Epidermal melanocyte (primary cell): ENCODE data around the gene STK26.
"Not testable (repeated sequence)": the region's sequence is repeated elsewhere in the genome, so short reads cannot be mapped to it uniquely, and the experiment has no call there.

Experiments used
- DNase-seq: peaks from one replicate; pipeline ENCODE4 v3.0.0; 2011; ENCODE audit warnings: low spot score; ENCODE audit not compliant: insufficient read length

Gene STK26

DNA sequence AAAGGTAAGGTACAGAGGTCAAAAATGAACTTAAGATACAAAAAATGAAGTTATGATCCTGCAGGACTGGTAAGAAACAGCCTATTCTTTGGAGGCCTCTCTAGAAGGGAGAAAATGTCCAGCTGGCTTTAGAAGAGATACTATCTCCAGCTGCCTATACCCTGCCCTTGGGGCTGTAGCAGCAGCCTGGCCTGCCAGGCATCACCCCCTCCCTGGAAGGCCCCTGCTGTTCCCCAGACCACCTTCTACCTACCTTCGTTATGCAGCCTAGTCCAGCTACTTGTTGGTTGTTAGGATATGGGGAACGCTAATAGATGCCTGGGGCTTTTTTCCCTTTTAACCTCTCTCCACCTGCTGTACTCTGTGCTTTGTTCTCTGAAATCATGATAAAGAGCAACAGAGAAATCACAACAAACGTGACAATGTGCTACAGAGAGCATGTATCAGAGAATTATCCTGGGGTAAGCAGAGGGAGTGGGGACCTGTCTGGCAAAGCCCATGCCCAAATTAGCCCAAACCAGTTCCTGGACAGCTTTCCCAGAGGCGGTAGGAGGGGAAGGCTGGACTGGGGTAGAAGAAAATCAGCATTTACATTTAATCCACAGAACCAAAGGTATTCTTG, 70.2 kb downstream of the STK26 start:
- no peak for DNase-seq

DNA sequence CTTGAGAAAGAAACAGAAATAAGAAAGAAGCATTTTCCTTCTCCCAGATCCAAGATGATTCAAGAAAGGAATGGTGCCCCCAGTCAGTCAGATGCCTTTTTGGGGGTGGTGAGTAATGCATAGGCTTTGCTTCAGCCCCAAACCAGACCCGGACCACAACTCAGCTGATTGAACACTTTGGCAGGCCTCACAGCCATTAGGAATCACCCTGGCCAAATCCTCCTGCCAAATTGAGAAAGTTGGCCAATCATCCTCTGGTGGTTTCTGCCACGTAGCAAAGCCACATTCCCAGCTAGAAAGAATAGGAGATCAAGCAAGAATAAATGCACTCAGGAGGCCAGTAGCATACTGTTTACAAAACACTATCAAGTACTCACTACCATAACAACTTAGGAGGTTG, 71.1 kb downstream of the STK26 start:
- no peak for DNase-seq

DNA sequence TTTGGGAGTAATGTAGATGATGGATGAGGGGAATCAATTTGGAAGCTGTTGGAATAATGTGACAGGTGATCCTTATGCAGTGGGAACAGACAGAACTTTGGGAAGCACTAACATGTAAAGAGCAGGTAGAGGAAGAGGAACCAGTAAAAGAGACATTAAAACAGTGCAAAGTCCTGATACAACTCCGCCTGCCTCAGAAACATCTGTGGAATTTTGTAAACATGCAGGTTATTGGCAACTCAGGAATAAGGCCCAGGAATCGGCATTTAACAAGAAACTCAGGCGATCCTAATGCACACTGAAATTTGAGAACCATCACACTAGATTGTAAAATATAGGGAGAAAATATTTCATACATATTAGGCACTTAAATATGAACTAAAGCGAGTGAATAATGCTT, 75.6 kb downstream of the STK26 start:
- DNase-seq = not testable (repeated sequence)

DNA sequence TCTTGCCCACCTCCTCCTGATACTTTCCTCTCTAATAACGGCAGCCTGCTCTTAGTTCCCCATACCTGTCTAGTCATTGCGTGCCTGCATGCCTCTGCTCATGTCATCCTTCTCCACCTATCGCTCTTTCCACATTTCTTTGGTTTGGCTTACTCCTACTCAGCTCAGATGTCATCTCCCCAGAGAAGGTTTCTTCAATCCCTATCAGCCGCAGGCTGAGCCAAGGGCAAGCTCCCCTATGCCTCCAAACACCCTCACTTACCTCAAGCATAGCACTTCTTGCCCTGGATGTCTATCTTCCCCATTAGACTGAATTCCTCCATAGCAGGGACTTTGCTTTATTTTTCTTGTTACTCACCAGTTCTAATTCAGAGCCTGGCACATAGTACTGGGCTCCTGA, 78.1 kb downstream of the STK26 start:
- DNase-seq = no peak

DNA sequence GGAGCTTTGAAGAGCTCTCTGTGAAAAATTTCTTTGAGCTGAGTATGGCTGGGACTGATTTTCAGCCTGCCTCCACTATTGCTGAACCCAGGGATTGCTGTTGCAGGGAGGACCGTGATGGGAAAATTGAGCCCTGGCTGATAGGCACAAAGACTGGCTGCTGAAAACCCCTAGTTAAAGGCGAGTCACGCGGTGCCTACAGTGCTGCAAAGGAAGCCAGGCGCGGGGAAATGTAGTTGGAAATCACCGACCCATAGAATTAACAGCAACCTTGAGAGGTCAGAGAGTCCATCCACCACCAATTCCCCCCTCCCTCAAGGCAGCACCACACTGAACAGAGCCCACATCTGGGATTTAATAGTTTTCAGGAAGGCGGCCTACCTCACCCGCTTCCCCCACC, 78.7 kb downstream of the STK26 start:
- no peak for DNase-seq

DNA sequence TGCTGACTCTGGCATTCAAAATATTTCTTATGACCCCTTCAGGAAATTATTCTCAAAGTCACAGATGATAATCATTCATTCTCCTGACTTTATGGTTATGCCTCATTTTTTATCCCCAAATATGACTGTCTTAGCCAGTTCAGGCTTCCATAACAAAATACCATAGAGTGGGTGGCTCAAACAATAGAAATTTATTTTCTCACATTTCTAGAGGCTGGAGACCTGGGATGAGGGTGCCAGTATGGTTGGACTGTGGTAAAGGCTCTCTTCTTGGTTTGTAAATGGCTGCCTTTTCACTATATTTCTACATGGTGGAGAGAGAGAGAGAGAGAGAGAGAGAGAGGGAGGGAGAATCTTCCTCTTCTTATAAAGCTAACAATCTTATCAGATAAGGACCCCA, 84.2 kb downstream of the STK26 start:
- DNase-seq = no peak

DNA sequence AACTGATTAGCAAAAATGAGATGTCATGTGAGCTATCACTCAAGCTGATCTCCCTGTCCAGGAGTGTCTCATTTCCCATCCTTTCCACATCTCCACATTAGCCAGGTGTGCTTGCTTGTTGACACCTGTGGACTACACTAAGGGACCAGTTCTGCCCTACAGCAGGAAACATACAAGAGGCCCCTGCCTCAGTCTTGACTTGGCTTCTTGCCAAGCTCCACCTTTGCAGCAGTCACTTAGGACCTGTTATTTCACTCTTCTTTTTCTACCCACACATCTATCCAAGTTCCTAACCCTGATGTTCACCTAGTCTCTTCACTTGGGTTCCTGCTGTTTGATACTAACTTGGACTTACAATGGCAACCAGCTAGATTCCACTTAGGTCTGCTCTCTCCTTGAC, 91.5 kb downstream of the STK26 start:
- no peak for DNase-seq

DNA sequence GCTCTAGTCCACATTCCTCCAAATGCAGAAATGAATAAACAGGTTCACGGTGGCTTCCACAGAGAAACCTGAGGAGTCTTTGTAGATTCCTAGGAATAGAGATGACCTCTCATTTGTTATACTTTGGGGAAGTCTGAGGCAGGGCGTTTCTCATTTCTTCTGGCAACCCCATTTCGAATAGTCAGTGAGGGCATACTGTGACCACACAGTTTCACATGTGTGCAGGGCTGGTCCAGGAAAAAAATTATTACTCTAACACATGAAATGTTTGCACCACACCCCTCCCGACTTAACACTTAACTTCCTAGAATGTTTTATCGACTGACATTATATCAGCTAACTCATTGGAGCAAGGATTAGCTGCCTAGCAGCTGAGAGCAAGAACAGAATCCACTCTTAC, 92.7 kb downstream of the STK26 start:
- no peak for DNase-seq

DNA sequence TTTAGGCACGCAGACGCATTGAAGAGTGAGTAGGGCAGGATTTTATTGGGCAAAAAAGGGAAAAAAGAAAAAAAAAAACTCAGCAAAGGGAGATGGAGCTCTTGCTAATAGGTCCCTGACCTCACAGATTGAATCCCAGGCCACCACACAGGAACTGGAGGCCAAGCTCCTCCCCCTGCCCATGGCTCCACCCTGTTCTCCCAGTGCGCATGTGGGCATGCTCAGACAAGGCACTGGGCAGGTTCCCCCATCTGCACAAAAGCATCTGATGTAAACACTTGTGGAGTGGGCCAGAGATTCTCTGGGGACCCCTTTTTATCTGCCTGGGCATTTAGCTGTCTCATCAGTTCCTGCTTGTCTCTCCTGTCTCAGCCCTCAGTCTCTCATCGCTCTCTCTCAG, 95.3 kb downstream of the STK26 start:
- no peak for DNase-seq

DNA sequence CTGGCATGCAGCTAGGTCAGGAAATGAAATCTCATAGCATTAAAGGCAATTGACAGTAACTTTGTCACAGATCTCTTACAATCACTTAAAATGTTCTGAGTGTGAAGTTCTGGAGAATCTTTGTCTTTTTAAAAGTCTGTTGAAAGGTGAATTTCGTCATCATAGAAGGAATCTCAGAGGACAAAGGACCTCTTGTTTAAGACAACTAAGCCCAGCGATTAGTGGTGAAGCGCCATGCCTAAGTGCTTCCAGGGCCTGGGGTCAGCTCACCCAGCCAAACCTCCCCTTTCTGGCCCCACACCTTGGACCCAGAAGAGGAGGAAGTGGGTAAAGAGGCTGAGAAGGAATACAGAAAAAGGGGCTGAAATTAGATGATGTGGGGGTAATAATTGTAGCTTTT, 96.2 kb downstream of the STK26 start:
- DNase-seq = no peak

DNA sequence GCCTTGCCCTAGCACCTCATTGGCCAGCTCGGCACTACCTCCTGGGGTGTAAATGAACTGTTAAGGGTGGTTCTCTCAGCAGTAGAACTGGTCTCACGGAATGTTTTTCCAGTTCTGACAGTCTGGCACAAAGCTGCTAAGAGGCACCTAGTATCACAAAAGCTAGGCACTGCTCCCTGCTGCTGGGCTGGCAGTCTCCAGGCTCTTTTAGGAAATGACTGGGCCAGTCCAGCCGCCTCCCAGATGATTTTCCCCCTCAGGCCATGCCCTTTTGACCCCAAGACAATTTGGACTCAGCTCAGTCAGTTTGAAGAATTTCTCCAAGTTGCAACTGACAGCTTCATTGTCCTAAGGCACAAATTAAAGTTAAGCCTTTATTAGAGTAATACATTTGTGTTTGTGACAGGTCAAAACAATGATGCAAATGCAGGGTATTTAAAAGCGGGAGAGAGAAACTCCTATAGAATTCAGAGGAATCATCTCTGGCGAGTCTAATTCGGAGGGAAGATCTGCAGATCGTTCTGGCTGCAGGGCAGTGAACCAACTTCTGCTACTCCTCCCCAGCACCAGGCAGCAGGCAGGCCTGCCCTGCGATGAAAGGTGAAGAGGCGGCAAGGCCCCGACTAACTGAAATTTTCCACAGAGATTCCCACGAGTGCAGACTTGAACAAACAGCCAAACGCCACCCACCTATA, 96.9 kb downstream of the STK26 start:
- no peak for DNase-seq

DNA sequence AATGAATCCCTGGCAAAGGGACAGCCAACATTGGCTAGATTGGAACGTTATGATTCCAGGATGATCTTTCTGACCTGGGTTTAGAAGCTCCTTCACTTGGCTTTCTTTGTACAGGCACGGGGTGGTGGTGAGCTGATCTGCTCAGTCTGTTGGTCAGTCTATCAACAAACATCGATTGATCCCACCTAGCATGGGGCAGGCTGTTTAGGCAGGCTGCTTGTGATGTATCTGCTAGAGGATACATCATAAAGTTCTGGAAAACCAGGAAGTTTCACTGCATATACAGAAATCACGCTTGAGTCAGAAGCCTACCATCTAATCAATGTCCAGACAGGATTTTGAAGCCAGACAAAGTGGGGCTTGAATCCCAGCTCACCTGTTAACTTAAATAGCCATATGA, 97.8 kb downstream of the STK26 start:
- DNase-seq = no peak
